GM18907 (cell line): ENCODE results near the gene FALEC.
"Not testable (repeated sequence)": the region's sequence is repeated elsewhere in the genome, so short reads cannot be mapped to it uniquely, and the experiment has no call there.

ENCODE experiments used
- ATAC-seq: cut with Tn5 transposase; IDR thresholded peaks from one replicate; pipeline ENCODE4 v1.9.1; 2021; ENCODE audit warnings: mild to moderate bottlenecking, moderate library complexity; ENCODE audit not compliant: unreplicated experiment

Gene FALEC

GRCh38 chr1:150558303-150558704, 42.8 kb downstream of the FALEC start:
- no peak for ATAC-seq

GRCh38 chr1:150558761-150559655, 43.5 kb downstream of the FALEC start:
- ATAC-seq, result no peak

- ATAC-seq, result no peak
Measured at GRCh38 chr1:150559656-150560010, 44.1 kb downstream of the FALEC start.

- ATAC-seq, result no peak
Measured at GRCh38 chr1:150560011-150560438, 44.5 kb downstream of the FALEC start.

GRCh38 chr1:150560576-150561253, 45.2 kb downstream of the FALEC start:
- peak; percentile 30 for ATAC-seq

GRCh38 chr1:150561254-150561973, 45.9 kb downstream of the FALEC start:
- peak; percentile 16 for ATAC-seq

GRCh38 chr1:150561974-150562445, 46.5 kb downstream of the FALEC start:
- ATAC-seq, result peak; percentile 43

GRCh38 chr1:150562446-150563339, 47.1 kb downstream of the FALEC start:
- ATAC-seq, result peak; percentile 43

GRCh38 chr1:150563340-150564038, 47.9 kb downstream of the FALEC start:
- peak; percentile 30 for ATAC-seq

- no peak for ATAC-seq
Measured at GRCh38 chr1:150564051-150564991, 48.8 kb downstream of the FALEC start.

- ATAC-seq, result not testable (repeated sequence)
Measured at GRCh38 chr1:150565240-150565991, 49.9 kb downstream of the FALEC start.

- ATAC-seq, result no peak
Measured at GRCh38 chr1:150566589-150567340, 51.2 kb downstream of the FALEC start.

- peak; percentile 34 for ATAC-seq
Measured at GRCh38 chr1:150567341-150567716, 51.8 kb downstream of the FALEC start.

GRCh38 chr1:150567717-150568593, 52.4 kb downstream of the FALEC start:
- ATAC-seq, result peak; percentile 28

- ATAC-seq, result no peak
Measured at GRCh38 chr1:150568594-150568966, 53.0 kb downstream of the FALEC start.

- ATAC-seq, result no peak
Measured at GRCh38 chr1:150572918-150573647, 57.5 kb downstream of the FALEC start.
